CD4-positive, alpha-beta T cell treated with Interferon alpha-2 for 1 hour (primary cell): ENCODE measurements around the gene DDIT4.
"Not testable (repeated sequence)": the region's sequence is repeated elsewhere in the genome, so short reads cannot be mapped to it uniquely, and the experiment has no call there.

Source experiments
- DNase-seq, 2 donors: peaks; one replicate each; pipeline ENCODE4 v3.0.0-alpha.2; 2020 to 2022

DDIT4 gene

DNA sequence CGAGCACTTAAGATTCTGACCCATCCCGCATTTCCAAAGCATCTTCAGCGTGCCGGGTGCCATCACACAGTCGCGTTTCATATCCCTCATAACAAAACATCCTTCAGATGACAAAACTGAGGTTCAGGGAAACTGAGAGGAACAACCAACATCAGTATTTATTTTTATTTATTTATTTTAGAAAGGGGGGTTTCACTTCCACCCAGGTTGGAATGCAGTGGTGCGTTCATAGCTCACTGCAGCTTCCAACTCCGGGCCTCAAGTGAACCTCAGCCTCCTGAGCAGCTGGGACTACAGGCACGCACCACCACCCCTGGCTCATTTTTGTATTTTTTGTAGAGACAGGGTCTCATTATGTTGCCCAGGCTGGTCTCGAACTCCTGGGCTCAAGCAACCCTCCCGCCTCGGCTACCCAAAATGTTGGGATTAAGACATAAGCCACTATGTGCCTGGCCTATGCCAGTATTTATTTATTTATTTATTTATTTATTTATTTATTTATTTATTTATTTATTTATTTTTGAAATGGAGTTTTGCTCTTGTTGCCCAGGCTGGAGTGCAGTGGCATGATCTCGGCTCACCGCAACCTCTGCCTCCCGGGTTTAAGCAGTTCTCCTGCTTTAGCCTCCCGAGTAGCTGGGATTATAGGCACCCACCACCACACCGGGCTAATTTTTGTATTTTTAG lies 24.4 kb upstream of the DDIT4 start:
- not testable (repeated sequence) for DNase-seq

DNA sequence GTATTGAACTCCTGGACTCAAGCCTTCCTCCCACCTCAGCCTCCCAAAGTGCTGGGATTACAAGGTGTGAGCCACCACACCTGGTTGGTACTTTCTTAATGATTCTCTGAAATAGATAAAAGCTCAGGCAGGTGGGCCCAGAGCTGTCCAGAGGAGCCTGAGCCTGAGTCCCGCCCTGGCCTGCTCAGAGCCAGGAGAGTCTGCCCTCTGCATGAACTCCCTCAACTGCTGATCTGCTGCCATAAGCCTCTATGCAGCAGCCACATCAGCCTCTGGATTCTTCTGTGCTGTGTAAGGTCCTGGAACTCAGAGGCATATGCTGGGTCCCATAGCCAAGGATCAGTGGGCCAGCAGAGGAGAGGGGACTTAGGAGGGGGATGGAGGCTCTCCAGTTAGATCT lies 23.1 kb upstream of the DDIT4 start:
- no peak for DNase-seq

DNA sequence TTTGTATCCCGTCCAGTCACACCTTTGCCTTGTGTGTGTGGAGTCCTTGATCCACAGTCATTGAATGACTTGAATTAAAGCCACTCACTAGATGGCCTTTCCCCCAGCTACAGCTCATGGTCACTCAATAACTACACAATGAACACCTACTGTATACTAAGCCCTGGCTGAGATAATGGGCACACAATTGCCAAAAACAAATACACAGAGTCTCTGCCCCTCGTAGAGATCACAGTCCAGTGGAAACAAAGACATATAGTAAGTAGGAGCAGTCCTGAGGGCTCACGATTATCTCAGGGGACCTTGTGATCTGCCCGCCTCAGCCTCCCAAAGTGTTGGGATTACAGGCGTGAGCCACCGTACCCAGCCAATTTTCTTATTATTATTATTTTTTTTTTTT lies 22.1 kb upstream of the DDIT4 start:
- no peak for DNase-seq

GRCh38 chr10:72252972-72253371 lies 20.8 kb upstream of the DDIT4 start:
- no peak for DNase-seq

DNA sequence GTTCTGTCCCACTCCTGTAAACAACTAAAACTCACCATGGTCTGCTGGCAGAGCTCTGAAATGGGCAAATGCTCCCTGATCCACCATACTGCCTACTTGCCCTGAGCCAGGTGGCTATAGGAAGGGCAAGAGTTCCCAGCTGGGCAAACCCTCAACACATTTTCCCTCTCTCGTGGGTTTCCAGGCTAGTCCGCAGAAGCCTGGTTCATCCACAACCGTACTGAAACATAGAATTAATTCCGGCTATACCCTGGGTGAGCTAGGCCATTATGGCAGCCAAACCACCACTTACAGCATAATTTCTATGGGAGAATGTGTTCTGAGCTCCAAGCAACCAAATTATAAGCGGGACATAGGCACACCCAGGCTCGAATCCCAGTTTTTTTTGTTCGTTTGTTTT lies 20.1 kb upstream of the DDIT4 start:
- DNase-seq = no peak

GRCh38 chr10:72254813-72255568 lies 18.7 kb upstream of the DDIT4 start:
- peak; percentile 37 to 47 for DNase-seq

GRCh38 chr10:72255977-72256729 lies 17.6 kb upstream of the DDIT4 start:
- DNase-seq = no peak

DNA sequence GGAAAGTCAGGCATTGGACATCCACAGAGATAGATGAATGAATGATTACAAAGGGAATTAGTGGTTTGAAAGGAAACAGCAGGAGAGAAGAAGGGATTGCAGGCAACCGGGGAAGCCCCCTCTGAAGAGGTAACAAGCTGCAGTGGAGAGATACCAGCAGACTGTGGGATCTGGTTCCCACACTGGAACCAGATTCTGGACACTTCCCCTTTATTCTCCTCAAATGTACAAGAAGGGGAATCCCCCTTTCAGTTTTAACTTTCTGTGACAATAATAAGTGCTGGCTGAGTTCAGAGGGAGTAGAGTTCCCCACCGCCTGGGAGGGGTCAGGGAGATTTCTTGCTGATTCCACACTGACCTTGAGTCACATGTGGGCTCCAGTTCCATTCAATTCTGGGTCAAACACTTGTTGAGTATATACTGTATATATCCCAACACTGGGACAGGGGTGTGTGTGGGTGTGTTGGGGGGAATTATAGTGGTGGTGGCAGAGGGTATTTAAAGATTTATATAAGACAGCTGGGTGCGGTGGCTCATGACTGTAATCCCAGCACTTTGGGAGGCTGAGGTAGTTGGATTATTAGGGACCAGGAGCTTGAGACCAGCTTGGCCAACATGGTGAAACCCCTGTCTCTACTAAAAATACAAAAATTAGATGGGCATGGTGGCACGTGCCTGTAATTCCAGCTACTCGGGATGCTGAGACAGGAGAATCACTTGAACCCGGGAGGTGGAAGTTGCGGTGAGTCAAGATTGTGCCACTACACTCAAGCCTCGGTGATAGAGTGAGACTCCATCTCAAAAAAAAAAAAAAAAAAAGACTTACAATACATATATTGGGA lies 16.5 kb upstream of the DDIT4 start:
- DNase-seq = peak; percentile 36 to 41

DNA sequence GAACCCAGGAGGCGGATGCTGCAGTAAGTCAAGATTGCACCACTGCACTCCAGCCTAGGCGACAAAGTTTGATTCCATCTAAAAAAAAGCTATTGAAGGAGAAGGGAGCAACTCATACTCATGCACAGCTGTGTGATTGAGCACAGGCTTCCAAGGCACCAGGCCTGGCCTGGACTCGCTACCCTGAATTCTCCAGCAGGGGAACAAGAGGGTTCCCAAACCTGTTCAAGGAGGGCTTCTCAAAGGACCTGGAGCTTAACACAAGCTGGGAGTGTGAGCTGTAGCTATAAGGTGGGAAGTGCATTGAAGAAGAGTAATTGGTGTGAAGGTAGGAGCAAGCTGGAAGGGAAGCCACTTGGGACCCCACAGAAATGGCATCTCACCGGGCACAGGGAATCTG lies 15.1 kb upstream of the DDIT4 start:
- DNase-seq = no peak

GRCh38 chr10:72259491-72260238 lies 14.1 kb upstream of the DDIT4 start:
- no peak for DNase-seq

- DNase-seq = peak; percentile 85 to 90
These were observed 13.3 kb upstream of the DDIT4 start for GRCh38 chr10:72260239-72260975.

- DNase-seq = peak; percentile 72 to 78
These were observed 12.5 kb upstream of the DDIT4 start for GRCh38 chr10:72260976-72261783.

GRCh38 chr10:72261784-72262404 lies 11.8 kb upstream of the DDIT4 start:
- no peak for DNase-seq

- DNase-seq = peak; percentile 47 to 67
These were observed 10.0 kb upstream of the DDIT4 start for GRCh38 chr10:72263613-72264241.

GRCh38 chr10:72264536-72264935 lies 9.2 kb upstream of the DDIT4 start:
- DNase-seq = no peak

DNA sequence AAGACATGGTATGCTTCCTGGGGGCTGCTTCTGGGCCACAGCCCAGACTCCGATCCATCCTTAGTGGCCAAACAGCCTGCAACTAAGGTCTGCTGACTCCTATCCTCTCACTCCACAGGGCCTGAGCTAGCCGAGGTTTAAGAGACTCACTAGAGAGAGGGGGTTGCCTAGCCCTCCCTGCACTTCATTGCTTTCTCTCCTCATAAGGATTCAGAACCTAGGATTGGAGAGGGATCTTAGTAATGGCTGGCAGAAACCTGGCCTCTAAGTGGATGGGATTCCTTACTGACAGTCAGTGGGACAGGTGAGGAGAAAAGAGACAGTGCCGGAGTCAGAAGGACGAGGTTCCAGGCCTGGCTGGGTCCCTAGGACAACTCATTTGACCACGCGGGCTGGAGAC lies 8.2 kb upstream of the DDIT4 start:
- no peak for DNase-seq

- DNase-seq = no peak
These were observed 7.5 kb upstream of the DDIT4 start for GRCh38 chr10:72265990-72266865.

GRCh38 chr10:72267381-72267780 lies 6.3 kb upstream of the DDIT4 start:
- DNase-seq = no peak
